HL-60 (cell line): ENCODE results near the gene TSC22D3.

ENCODE experiments used
- DNase-seq, 2 experiments: peaks; one replicate each; pipeline ENCODE4 v3.0.0-alpha.2; 2010 to 2020; ENCODE audit warnings: low read depth in 1 of 2, low spot score in 1 of 2
- H3K27ac ChIP-seq: fragments of 250-450 bp; sonication (Bioruptor Pico); replicated peaks from 2 replicates; pipeline ENCODE4 v1.5.1; 2020; ENCODE audit warnings: mild to moderate bottlenecking, moderate library complexity
- H3K27me3 ChIP-seq: fragments of 250-450 bp; sonication (Bioruptor Pico); 2 replicates; pipeline ENCODE4 v1.5.1; 2021; ENCODE audit warnings: mild to moderate bottlenecking, moderate library complexity; ENCODE audit not compliant: insufficient read depth, poor library complexity, severe bottlenecking
- H3K4me3 ChIP-seq: replicated peaks from 2 replicates; pipeline ENCODE4 v1.5.1; 2011; ENCODE audit warnings: mild to moderate bottlenecking, control low read depth, low read length; ENCODE audit not compliant: insufficient read depth
- CTCF ChIP-seq: IDR thresholded peaks from one replicate; pipeline ENCODE4 v1.5.1; 2011; ENCODE audit warnings: low read length, control low read depth, inconsistent platforms; ENCODE audit not compliant: insufficient read depth
- GABPA ChIP-seq: IDR thresholded peaks from 2 replicates; pipeline ENCODE4 v1.6.1; 2012; ENCODE audit warnings: low read depth
- POLR2AphosphoS5 ChIP-seq: IDR thresholded peaks from 2 replicates; pipeline ENCODE4 v1.6.1; 2012; ENCODE audit warnings: low read depth
- REST ChIP-seq: IDR thresholded peaks from 2 replicates; pipeline ENCODE4 v1.6.1; 2012; ENCODE audit warnings: low read depth; ENCODE audit not compliant: insufficient replicate concordance
- SPI1 ChIP-seq: IDR thresholded peaks from 2 replicates; pipeline ENCODE4 v1.6.1; 2012; ENCODE audit warnings: low read depth, mild to moderate bottlenecking, borderline replicate concordance

Gene TSC22D3

GRCh38 chrX:107750263-107750662 is 25.3 kb downstream of the TSC22D3 start:
- Histone ChIP-seq H3K4me3 (no peak overlapping the region), H3K27ac (no peak overlapping the region), H3K27me3 (no peaks in the 10 kb centered on the region)
- TF ChIP-seq SPI1: no peak
- TF ChIP-seq POLR2AphosphoS5: no peak
- no peak for TF ChIP-seq CTCF
- no peak for TF ChIP-seq REST
- TF ChIP-seq GABPA: no peak
- no peak for DNase-seq

- Histone ChIP-seq H3K4me3 (no peak overlapping the region), H3K27ac (no peak overlapping the region), H3K27me3 (no peaks in the 10 kb centered on the region)
- no peak for TF ChIP-seq GABPA
- no peak for TF ChIP-seq SPI1
- no peak for TF ChIP-seq REST
- no peak for TF ChIP-seq POLR2AphosphoS5
- no peak for TF ChIP-seq CTCF
- DNase-seq: no peak
These were observed 27.1 kb downstream of the TSC22D3 start for GRCh38 chrX:107748506-107748905.

- DNase-seq: no peak
- Histone ChIP-seq H3K27me3 (no peaks in the 10 kb centered on the region), H3K4me3 (no peak overlapping the region), H3K27ac (no peak overlapping the region)
- no peak for TF ChIP-seq POLR2AphosphoS5
- TF ChIP-seq CTCF: no peak
- no peak for TF ChIP-seq SPI1
- TF ChIP-seq REST: no peak
- TF ChIP-seq GABPA: no peak
These were observed 27.9 kb downstream of the TSC22D3 start for GRCh38 chrX:107747596-107748161.
